Kidney (tissue), 14 donors: ENCODE results near the gene CBX2. TPM values are rescaled to one million over a fixed set of nuclear protein-coding genes. Genes with fewer than 3 reads are reported as not detected.

Experiments used
- DNase-seq, 5 donors: peaks; one replicate each; pipeline ENCODE4 v3.0.0-alpha.2; 2013 to 2020
- FAIRE-seq: peaks from 2 replicates; lab custom pipeline; 2012; peaks lifted over from hg19 to GRCh38; lab: Jason Lieb, UNC
- H3K27ac ChIP-seq, 2 donors: one replicate each; pipeline ENCODE4 v1.7.0; 2013; ENCODE audit warnings: low read depth in 2 of 2, low read length in 2 of 2, inconsistent platforms in 1 of 2
- H3K27me3 ChIP-seq: one replicate; pipeline ENCODE4 v1.7.1; 2013; ENCODE audit warnings: low read length, inconsistent platforms; ENCODE audit not compliant: control insufficient read depth, insufficient read depth
- H3K36me3 ChIP-seq, 3 donors: one replicate each; pipeline versions ENCODE4 v1.7.0 to v1.7.1; 2013; ENCODE audit warnings: low read length in 3 of 3, control low read depth in 1 of 3, inconsistent platforms in 1 of 3; ENCODE audit not compliant: insufficient read depth in 3 of 3, control insufficient read depth in 2 of 3
- H3K4me1 ChIP-seq, 3 donors: one replicate each; pipeline versions ENCODE4 v1.7.0 to v1.7.1; 2013; ENCODE audit warnings: low read length in 3 of 3, inconsistent platforms in 1 of 3, low read depth in 1 of 3; ENCODE audit not compliant: control insufficient read depth in 2 of 3, insufficient read depth in 2 of 3
- H3K4me3 ChIP-seq, 3 donors: one replicate each; pipeline versions ENCODE4 v1.7.0 to v1.8.1; 2013; ENCODE audit warnings: low read length in 3 of 3, control low read depth in 1 of 3, inconsistent platforms in 1 of 3
- H3K9ac ChIP-seq, 3 donors: one replicate each; pipeline versions ENCODE4 v1.7.0 to v1.7.1; 2013; ENCODE audit warnings: low read length in 3 of 3, control low read depth in 1 of 3, inconsistent platforms in 1 of 3
- H3K9me3 ChIP-seq, 3 donors: one replicate each; pipeline versions ENCODE4 v1.7.0 to v1.7.1; 2013; ENCODE audit warnings: low read length in 3 of 3, control low read depth in 1 of 3, inconsistent platforms in 1 of 3; ENCODE audit not compliant: control insufficient read depth in 2 of 3, insufficient read depth in 1 of 3
- intact Hi-C: fragments of 100-400 bp; cut with DNase I; formaldehyde crosslinking; loops from one replicate; pipeline ENCODE4 v1.11.1; 2022
- polyA plus RNA-seq: library from polyadenylated mRNA; stranded (reverse); fragments of 350-450 nt; fragmentation: Illumina TruSeq; extraction: RNeasy Lipid Tissue Mini Kit (QIAGEN cat#74804); gene quantifications from one replicate; pipeline ENCODE4 v1.2.3, GENCODE V29; 2014; ENCODE audit warnings: low read depth, low replicate concordance; ENCODE audit not compliant: insufficient read depth
- total RNA-seq: library from RNA; stranded (reverse); fragmentation: NEBNext Ultra II Directional; extraction: Animal tissue kit (Norgen Biotek cat#: 25700); gene quantifications from one replicate; pipeline ENCODE4 v1.2.1, GENCODE V29; 2021
- TF ChIP-seq, protein P1 (sequence below): IDR thresholded peaks from 3 replicates; pipeline ENCODE4 v1.5.1; 2012; ENCODE audit warnings: mild to moderate bottlenecking, moderate library complexity, borderline replicate concordance; ENCODE audit not compliant: insufficient read depth; ENCODE audit errors: extremely low read depth
- donor health status: control.
- donor health status: control.
- donor health status: control.
- donor health status: control.
- donor health status: control.
- donor health status: DM: yes; HTN: yes; CAD: no.
- donor health status: Normal renal cell carcinoma (clear cell type).

CBX2 gene
- total and polyA plus RNA-seq, 2 donors from 2014 or later: 2.2 to 3.5 TPM

DNA sequence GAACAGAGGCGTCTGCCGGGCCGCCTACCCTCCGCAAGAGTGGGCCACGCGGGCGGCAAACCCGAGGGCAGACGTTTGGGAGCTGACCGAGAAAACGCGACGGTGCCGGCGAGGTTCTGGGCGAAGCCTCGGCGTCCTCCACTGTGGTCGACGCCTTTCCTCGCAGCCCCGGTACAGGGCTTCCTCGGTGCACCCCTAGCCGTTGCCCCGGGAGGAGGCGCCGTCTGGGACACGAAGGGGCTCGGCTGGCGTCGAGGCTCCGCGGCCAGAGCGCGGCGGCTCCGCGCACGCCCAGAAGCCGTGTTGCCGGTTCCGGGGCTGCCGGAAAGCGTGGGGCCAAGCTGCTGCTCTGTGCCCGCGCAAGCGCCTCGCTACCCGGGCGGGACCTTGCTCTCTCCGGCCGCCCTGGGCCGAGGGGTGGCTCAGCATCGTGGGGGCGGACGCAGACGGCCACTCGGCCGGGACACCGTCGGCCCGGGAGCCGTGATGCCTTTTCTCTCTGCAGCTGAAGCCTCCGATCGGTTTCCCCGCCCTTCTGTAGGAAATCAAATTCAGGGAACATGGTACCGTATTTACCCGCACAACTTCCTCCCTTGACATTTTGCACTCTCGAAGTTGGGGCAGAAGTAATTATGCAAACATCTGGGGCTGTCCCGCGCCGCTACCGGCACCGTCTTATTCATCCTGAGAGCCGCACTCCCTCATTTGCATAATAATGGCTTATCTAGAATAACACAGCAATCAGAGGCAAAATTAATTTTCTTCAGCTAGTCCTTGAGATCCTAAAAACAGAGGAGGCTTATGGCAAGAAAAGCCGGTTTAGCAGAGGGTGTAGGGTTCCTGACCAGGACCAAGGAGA lies 26.3 kb downstream of the CBX2 start:
- FAIRE-seq (no peak), DNase-seq (peak in 4 of 5 donors; percentile 31 to 63 (median 59))
- Histone ChIP-seq H3K36me3 (no peaks in the 10 kb centered on the region), H3K4me3 (no peak overlapping the region), H3K27ac (no peak overlapping the region), H3K4me1 (peaks cover 0 to 7% (median 0%) of the 10 kb centered on the region in 3 donors), H3K9me3 (no peaks in the 10 kb centered on the region), H3K9ac (no peak overlapping the region), H3K27me3 (peaks cover 88% of the 10 kb centered on the region)
- intact Hi-C loops: no loop called here
- TF ChIP-seq, protein P1, sequence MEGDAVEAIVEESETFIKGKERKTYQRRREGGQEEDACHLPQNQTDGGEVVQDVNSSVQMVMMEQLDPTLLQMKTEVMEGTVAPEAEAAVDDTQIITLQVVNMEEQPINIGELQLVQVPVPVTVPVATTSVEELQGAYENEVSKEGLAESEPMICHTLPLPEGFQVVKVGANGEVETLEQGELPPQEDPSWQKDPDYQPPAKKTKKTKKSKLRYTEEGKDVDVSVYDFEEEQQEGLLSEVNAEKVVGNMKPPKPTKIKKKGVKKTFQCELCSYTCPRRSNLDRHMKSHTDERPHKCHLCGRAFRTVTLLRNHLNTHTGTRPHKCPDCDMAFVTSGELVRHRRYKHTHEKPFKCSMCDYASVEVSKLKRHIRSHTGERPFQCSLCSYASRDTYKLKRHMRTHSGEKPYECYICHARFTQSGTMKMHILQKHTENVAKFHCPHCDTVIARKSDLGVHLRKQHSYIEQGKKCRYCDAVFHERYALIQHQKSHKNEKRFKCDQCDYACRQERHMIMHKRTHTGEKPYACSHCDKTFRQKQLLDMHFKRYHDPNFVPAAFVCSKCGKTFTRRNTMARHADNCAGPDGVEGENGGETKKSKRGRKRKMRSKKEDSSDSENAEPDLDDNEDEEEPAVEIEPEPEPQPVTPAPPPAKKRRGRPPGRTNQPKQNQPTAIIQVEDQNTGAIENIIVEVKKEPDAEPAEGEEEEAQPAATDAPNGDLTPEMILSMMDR: no peak

- Histone ChIP-seq H3K9ac (no peak overlapping the region), H3K4me3 (no peak overlapping the region), H3K36me3 (no peaks in the 10 kb centered on the region), H3K27me3 (peaks cover 82% of the 10 kb centered on the region), H3K4me1 (peaks cover 0 to 7% (median 0%) of the 10 kb centered on the region in 3 donors), H3K9me3 (no peaks in the 10 kb centered on the region), H3K27ac (no peak overlapping the region)
- TF ChIP-seq, protein P1: no peak
- no peak for DNase-seq
- no peak for FAIRE-seq
- intact Hi-C loops: no loop called here
Observed at GRCh38 chr17:79804856-79805696, 27.1 kb downstream of the CBX2 start.

GRCh38 chr17:79806446-79806760 lies 28.5 kb downstream of the CBX2 start:
- H3K4me1 ChIP-seq: peaks cover 0 to 6% (median 0%) of the 10 kb centered on the region in 3 donors
- no peaks in the 10 kb centered on the region for H3K9me3 ChIP-seq
- H3K27ac ChIP-seq: no peak overlapping the region
- no peak overlapping the region for H3K9ac ChIP-seq
- no peak overlapping the region for H3K4me3 ChIP-seq
- intact Hi-C loops: no loop called here
- TF ChIP-seq, protein P1: no peak
- no peaks in the 10 kb centered on the region for H3K36me3 ChIP-seq
- no peak for FAIRE-seq
- peak in 1 of 5 donors; percentile 58 for DNase-seq
- H3K27me3 ChIP-seq: peaks cover 76% of the 10 kb centered on the region
